VCaP (cell line): Measurements from ENCODE around the gene SPDYC.

Experiments used
- H3K27ac ChIP-seq: fragments of 450-650 bp; 2 replicates; pipeline ENCODE4 v1.5.1; 2017
- TF ChIP-seq, protein P1 (sequence below): fragments of 450-650 bp; conservative IDR thresholded peaks from 2 replicates; pipeline ENCODE4 v1.5.1; 2017; ENCODE audit warnings: mild to moderate bottlenecking, moderate library complexity

SPDYC gene

GRCh38 chr11:65213322-65214211, 43.5 kb downstream of the SPDYC start:
- TF ChIP-seq, protein P1, sequence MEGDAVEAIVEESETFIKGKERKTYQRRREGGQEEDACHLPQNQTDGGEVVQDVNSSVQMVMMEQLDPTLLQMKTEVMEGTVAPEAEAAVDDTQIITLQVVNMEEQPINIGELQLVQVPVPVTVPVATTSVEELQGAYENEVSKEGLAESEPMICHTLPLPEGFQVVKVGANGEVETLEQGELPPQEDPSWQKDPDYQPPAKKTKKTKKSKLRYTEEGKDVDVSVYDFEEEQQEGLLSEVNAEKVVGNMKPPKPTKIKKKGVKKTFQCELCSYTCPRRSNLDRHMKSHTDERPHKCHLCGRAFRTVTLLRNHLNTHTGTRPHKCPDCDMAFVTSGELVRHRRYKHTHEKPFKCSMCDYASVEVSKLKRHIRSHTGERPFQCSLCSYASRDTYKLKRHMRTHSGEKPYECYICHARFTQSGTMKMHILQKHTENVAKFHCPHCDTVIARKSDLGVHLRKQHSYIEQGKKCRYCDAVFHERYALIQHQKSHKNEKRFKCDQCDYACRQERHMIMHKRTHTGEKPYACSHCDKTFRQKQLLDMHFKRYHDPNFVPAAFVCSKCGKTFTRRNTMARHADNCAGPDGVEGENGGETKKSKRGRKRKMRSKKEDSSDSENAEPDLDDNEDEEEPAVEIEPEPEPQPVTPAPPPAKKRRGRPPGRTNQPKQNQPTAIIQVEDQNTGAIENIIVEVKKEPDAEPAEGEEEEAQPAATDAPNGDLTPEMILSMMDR, result no peak
- H3K27ac ChIP-seq, result no peak overlapping the region

DNA sequence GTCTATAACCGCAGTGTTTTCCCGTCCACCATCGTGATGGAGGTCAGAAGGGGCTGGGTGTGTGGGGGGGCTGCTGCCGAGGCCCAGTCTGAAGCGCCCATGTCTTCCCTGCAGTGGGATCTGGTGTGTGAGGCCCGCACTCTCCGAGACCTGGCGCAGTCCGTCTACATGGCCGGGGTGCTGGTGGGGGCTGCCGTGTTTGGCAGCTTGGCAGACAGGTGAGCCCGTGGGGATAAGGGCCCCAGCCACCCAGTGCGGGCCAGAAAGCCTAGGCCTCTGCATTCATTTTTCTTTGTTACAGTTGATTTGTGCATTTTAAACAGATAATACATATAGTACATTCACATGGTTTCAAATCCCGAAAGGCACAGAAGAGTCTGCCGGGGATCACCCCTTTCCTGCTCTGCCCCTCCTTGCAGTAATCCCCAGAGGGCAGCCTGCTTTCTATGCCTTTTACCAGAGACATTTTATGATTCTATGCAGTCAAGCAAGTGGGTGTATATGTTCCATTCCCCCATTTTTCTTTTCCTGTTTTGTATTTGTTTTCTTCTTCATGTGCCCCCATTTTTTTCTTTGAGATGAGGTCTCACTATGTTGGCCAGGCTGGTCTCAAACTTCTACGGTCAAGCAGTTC, 44.3 kb downstream of the SPDYC start:
- no peak overlapping the region for H3K27ac ChIP-seq
- TF ChIP-seq, protein P1, result no peak

- TF ChIP-seq, protein P1, result no peak; the same call in 1 of the 2 replicates
- no peak overlapping the region for H3K27ac ChIP-seq
These were observed 45.5 kb downstream of the SPDYC start for GRCh38 chr11:65215441-65216076.

GRCh38 chr11:65216830-65217229, 46.8 kb downstream of the SPDYC start:
- TF ChIP-seq, protein P1, result no peak

DNA sequence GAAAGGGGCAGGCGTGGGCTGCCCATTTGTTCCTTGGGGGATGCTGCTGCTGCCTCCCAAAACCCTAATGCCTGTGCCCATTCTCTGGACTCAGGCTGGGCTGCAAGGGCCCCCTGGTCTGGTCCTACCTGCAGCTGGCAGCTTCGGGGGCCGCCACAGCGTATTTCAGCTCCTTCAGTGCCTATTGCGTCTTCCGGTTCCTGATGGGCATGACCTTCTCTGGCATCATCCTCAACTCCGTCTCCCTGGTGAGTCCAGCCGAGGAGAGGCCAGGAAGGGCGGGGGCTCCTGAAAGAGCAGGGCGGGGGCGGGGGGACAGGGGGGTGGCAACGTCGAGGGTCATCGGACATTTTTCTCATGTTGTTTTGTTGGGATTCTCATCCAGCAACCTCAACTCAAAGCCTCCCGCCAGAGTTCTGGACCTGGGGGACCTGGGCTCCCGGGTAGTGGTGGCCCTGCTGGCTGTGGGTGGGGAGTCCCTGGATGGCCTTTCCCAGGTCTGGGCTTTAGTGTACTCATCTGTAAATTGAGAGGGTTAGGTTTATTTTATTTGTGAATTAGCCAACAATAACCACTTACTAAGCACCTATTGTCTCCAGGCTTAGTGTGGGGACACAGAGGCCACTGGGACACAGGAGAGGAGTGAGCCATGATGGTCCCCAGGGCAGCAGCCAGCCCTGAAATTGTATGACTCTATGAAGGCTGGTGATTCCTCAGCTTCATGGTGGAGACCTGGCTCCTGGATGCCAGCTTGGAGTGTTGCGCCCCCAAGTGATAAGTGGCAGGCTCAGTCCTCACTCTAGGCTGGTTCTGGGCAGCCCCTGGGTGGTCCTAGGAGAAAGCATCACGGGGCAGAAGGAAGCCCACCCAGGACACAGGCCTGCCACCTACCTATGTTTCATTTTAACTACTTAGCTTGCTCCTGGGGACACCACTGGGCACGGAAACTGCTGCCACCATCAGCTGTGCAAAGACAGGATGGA, 47.7 kb downstream of the SPDYC start:
- TF ChIP-seq, protein P1, result no peak
- H3K27ac ChIP-seq, result no peak overlapping the region

More at GRCh38 chr11:65216830-65217229, 46.8 kb downstream of the SPDYC start:
- no peak overlapping the region for H3K27ac ChIP-seq

DNA sequence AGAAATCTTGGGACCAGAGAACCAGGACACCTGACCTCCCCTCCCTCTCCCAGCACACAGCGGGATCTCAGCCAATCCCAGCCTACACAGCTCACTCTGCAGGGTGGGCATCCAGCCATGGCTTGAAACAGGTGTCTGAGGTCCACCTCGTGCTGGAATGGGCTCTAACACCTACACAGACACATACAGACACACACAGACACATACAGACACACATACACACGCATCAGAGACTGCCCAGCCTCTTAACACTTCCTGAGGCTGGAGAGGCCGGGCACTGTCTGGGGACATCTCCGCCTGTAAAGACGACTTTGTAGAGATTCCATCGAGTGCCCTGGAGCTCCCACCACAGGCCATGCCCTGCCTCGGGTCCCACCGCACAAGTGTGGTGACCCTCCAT, 48.4 kb downstream of the SPDYC start:
- TF ChIP-seq, protein P1, result no peak
- H3K27ac ChIP-seq, result no peak overlapping the region
